ENCODE data around the gene SORCS2. TPM values are rescaled to one million over a fixed set of nuclear protein-coding genes. Genes with fewer than 3 reads are reported as not detected.

Gene SORCS2
- total RNA-seq, 5 donors from 2014 or later (not counting 1 experiment from before 2014, with no cell fraction given), result 0.22 TPM; not detected in 4

GRCh38 chr4:7763106-7763505 is 570.8 kb downstream of the SORCS2 start:
- Mint-ChIP-seq H3K27ac (no peak overlapping the region), H3K27me3 (no peaks in the 10 kb centered on the region), H3K4me3 (no peak overlapping the region), H3K9me3 (no peaks in the 10 kb centered on the region), H3K4me1 (peaks cover 12 to 31% (median 30%) of the 10 kb centered on the region in 3 donors), H3K36me3 (peaks cover 15% of the 10 kb centered on the region)
- ChIA-PET POLR2A (no interaction called here), CTCF (interaction anchor here in 1 of 2 donors (0.6 kb wide), 1 partner anchor 1175 kb away, joined by 13 read pairs; no protein-coding TSS in a partner anchor)
- no peaks in the 10 kb centered on the region for H3K9me3 ChIP-seq
- no peak overlapping the region for H3K27ac ChIP-seq (ENCODE audit: low read length)
- no peak overlapping the region for H3K4me3 ChIP-seq (ENCODE audit: control insufficient read depth in 1 of 2, extremely low read depth in 1 of 2, low read length in 1 of 2)
- H3K4me1 ChIP-seq (ENCODE audit: control insufficient read depth in 1 of 2, extremely low read depth in 1 of 2, insufficient read depth in 2 of 2, low read length in 2 of 2), result peaks cover 16 to 39% of the 10 kb centered on the region in 2 experiments
- DNase-seq (no peak), ATAC-seq (replicated peaks in 1 of 4) (no peak)
- peaks cover 0 to 17% of the 10 kb centered on the region in 2 donors for H3K36me3 ChIP-seq (ENCODE audit: control insufficient read depth in 2 of 2, extremely low read depth in 1 of 2, insufficient read depth in 1 of 2, low read length in 1 of 2)
- WGBS (ENCODE audit: insufficient coverage), result 90% methylated on average over 13 of the region's 16 CpGs
- H3K27me3 ChIP-seq (replicated peaks in 1 of 2; ENCODE audit: control insufficient read depth in 2 of 2, extremely low read depth in 1 of 2, insufficient read depth in 2 of 2, low read length in 1 of 2), result no peaks in the 10 kb centered on the region

GRCh38 chr4:7763788-7764187 is 571.5 kb downstream of the SORCS2 start:
- Mint-ChIP-seq H3K9me3 (no peaks in the 10 kb centered on the region), H3K27ac (no peak overlapping the region), H3K27me3 (no peaks in the 10 kb centered on the region), H3K4me1 (peaks cover 12 to 25% (median 24%) of the 10 kb centered on the region in 3 donors), H3K4me3 (no peak overlapping the region), H3K36me3 (peaks cover 20% of the 10 kb centered on the region)
- DNase-seq, result no peak
- Histone ChIP-seq H3K4me1 (ENCODE audit: control insufficient read depth in 1 of 2, extremely low read depth in 1 of 2, insufficient read depth in 2 of 2, low read length in 2 of 2) (peaks cover 10 to 33% of the 10 kb centered on the region in 2 experiments), H3K27me3 (replicated peaks in 1 of 2; ENCODE audit: control insufficient read depth in 2 of 2, extremely low read depth in 1 of 2, insufficient read depth in 2 of 2, low read length in 1 of 2) (no peaks in the 10 kb centered on the region), H3K4me3 (ENCODE audit: control insufficient read depth in 1 of 2, extremely low read depth in 1 of 2, low read length in 1 of 2) (no peak overlapping the region), H3K36me3 (ENCODE audit: control insufficient read depth in 2 of 2, extremely low read depth in 1 of 2, insufficient read depth in 1 of 2, low read length in 1 of 2) (peaks cover 0 to 23% of the 10 kb centered on the region in 2 donors), H3K27ac (ENCODE audit: low read length) (no peak overlapping the region), H3K9me3 (no peaks in the 10 kb centered on the region)
- ChIA-PET POLR2A (no interaction called here), CTCF (no interaction called here)
- ATAC-seq (replicated peaks in 1 of 4), result no peak
- WGBS (ENCODE audit: insufficient coverage), result 88% methylated on average over 8 of the region's 10 CpGs

GRCh38 chr4:7764466-7764865 is 572.1 kb downstream of the SORCS2 start:
- no peaks in the 10 kb centered on the region for H3K9me3 Mint-ChIP-seq
- H3K4me1 ChIP-seq (ENCODE audit: control insufficient read depth in 1 of 2, extremely low read depth in 1 of 2, insufficient read depth in 2 of 2, low read length in 2 of 2), result peaks cover 9 to 32% of the 10 kb centered on the region in 2 experiments
- no peaks in the 10 kb centered on the region for H3K9me3 ChIP-seq
- H3K27me3 Mint-ChIP-seq, result no peaks in the 10 kb centered on the region
- H3K36me3 ChIP-seq (ENCODE audit: control insufficient read depth in 2 of 2, extremely low read depth in 1 of 2, insufficient read depth in 1 of 2, low read length in 1 of 2), result peaks cover 0 to 29% of the 10 kb centered on the region in 2 donors
- H3K27ac Mint-ChIP-seq, result no peak overlapping the region
- H3K27ac ChIP-seq (ENCODE audit: low read length), result no peak overlapping the region
- ATAC-seq (replicated peaks in 1 of 4) (no peak), DNase-seq (no peak)
- no peaks in the 10 kb centered on the region for H3K27me3 ChIP-seq (replicated peaks in 1 of 2; ENCODE audit: control insufficient read depth in 2 of 2, extremely low read depth in 1 of 2, insufficient read depth in 2 of 2, low read length in 1 of 2)
- peaks cover 23% of the 10 kb centered on the region for H3K36me3 Mint-ChIP-seq
- H3K4me1 Mint-ChIP-seq, result peaks cover 7 to 20% (median 19%) of the 10 kb centered on the region in 3 donors
- no peak overlapping the region for H3K4me3 Mint-ChIP-seq
- WGBS (ENCODE audit: insufficient coverage), result 100% methylated on average over 3 of the region's 5 CpGs
- CTCF ChIA-PET, result no interaction called here
- POLR2A ChIA-PET, result no interaction called here
- no peak overlapping the region for H3K4me3 ChIP-seq (ENCODE audit: control insufficient read depth in 1 of 2, extremely low read depth in 1 of 2, low read length in 1 of 2)

GRCh38 chr4:7765666-7766065 is 573.3 kb downstream of the SORCS2 start:
- no peak for ATAC-seq (replicated peaks in 1 of 4)
- no peak for DNase-seq
- H3K4me3 Mint-ChIP-seq, result no peak overlapping the region
- no peak overlapping the region for H3K27ac Mint-ChIP-seq
- CTCF ChIA-PET, result no interaction called here
- Histone ChIP-seq H3K27me3 (replicated peaks in 1 of 2; ENCODE audit: control insufficient read depth in 2 of 2, extremely low read depth in 1 of 2, insufficient read depth in 2 of 2, low read length in 1 of 2) (no peaks in the 10 kb centered on the region), H3K4me3 (ENCODE audit: control insufficient read depth in 1 of 2, extremely low read depth in 1 of 2, low read length in 1 of 2) (no peak overlapping the region), H3K4me1 (ENCODE audit: control insufficient read depth in 1 of 2, extremely low read depth in 1 of 2, insufficient read depth in 2 of 2, low read length in 2 of 2) (peaks cover 1 to 28% of the 10 kb centered on the region in 2 experiments), H3K27ac (ENCODE audit: low read length) (no peak overlapping the region), H3K36me3 (ENCODE audit: control insufficient read depth in 2 of 2, extremely low read depth in 1 of 2, insufficient read depth in 1 of 2, low read length in 1 of 2) (peaks cover 0 to 28% of the 10 kb centered on the region in 2 donors), H3K9me3 (no peaks in the 10 kb centered on the region)
- H3K27me3 Mint-ChIP-seq, result no peaks in the 10 kb centered on the region
- H3K4me1 Mint-ChIP-seq, result peaks cover 13 to 21% (median 17%) of the 10 kb centered on the region in 3 donors
- WGBS (ENCODE audit: insufficient coverage), result 86% methylated on average over 10 of the region's 12 CpGs
- no peaks in the 10 kb centered on the region for H3K9me3 Mint-ChIP-seq
- POLR2A ChIA-PET, result no interaction called here
- peaks cover 32% of the 10 kb centered on the region for H3K36me3 Mint-ChIP-seq

GRCh38 chr4:7766086-7766485 is 573.7 kb downstream of the SORCS2 start:
- ChIA-PET CTCF (no interaction called here), POLR2A (no interaction called here)
- DNase-seq (no peak), ATAC-seq (replicated peaks in 1 of 4) (no peak)
- no peak overlapping the region for H3K27ac Mint-ChIP-seq
- Histone ChIP-seq H3K4me1 (ENCODE audit: control insufficient read depth in 1 of 2, extremely low read depth in 1 of 2, insufficient read depth in 2 of 2, low read length in 2 of 2) (peaks cover 4 to 28% of the 10 kb centered on the region in 2 experiments), H3K4me3 (ENCODE audit: control insufficient read depth in 1 of 2, extremely low read depth in 1 of 2, low read length in 1 of 2) (no peak overlapping the region), H3K27me3 (replicated peaks in 1 of 2; ENCODE audit: control insufficient read depth in 2 of 2, extremely low read depth in 1 of 2, insufficient read depth in 2 of 2, low read length in 1 of 2) (no peaks in the 10 kb centered on the region), H3K9me3 (no peaks in the 10 kb centered on the region), H3K27ac (ENCODE audit: low read length) (no peak overlapping the region), H3K36me3 (ENCODE audit: control insufficient read depth in 2 of 2, extremely low read depth in 1 of 2, insufficient read depth in 1 of 2, low read length in 1 of 2) (peaks cover 0 to 26% of the 10 kb centered on the region in 2 donors)
- H3K36me3 Mint-ChIP-seq, result peaks cover 35% of the 10 kb centered on the region
- no peak overlapping the region for H3K4me3 Mint-ChIP-seq
- WGBS (ENCODE audit: insufficient coverage), result 94% methylated on average over 8 of the region's 11 CpGs
- no peaks in the 10 kb centered on the region for H3K27me3 Mint-ChIP-seq
- peaks cover 17 to 25% (median 21%) of the 10 kb centered on the region in 3 donors for H3K4me1 Mint-ChIP-seq
- H3K9me3 Mint-ChIP-seq, result no peaks in the 10 kb centered on the region

- Mint-ChIP-seq H3K4me3 (no peak overlapping the region), H3K27ac (no peak overlapping the region), H3K4me1 (peaks cover 21 to 24% (median 21%) of the 10 kb centered on the region in 3 donors), H3K27me3 (no peaks in the 10 kb centered on the region), H3K36me3 (peaks cover 35% of the 10 kb centered on the region), H3K9me3 (no peaks in the 10 kb centered on the region)
- no peaks in the 10 kb centered on the region for H3K9me3 ChIP-seq
- DNase-seq, result no peak
- H3K36me3 ChIP-seq (ENCODE audit: control insufficient read depth in 2 of 2, extremely low read depth in 1 of 2, insufficient read depth in 1 of 2, low read length in 1 of 2), result peaks cover 0 to 26% of the 10 kb centered on the region in 2 donors
- no peak for ATAC-seq (replicated peaks in 1 of 4)
- WGBS (ENCODE audit: insufficient coverage), result 86% methylated on average over 22 of the region's 23 CpGs
- H3K4me1 ChIP-seq (ENCODE audit: control insufficient read depth in 1 of 2, extremely low read depth in 1 of 2, insufficient read depth in 2 of 2, low read length in 2 of 2), result peaks cover 7 to 28% of the 10 kb centered on the region in 2 experiments
- no peak overlapping the region for H3K27ac ChIP-seq (ENCODE audit: low read length)
- no peaks in the 10 kb centered on the region for H3K27me3 ChIP-seq (replicated peaks in 1 of 2; ENCODE audit: control insufficient read depth in 2 of 2, extremely low read depth in 1 of 2, insufficient read depth in 2 of 2, low read length in 1 of 2)
- POLR2A ChIA-PET, result no interaction called here
- CTCF ChIA-PET, result interaction anchor here in 1 of 2 donors (1.8 kb wide), 1 partner anchor 36 kb away, joined by 8 read pairs; no protein-coding TSS in a partner anchor
- no peak overlapping the region for H3K4me3 ChIP-seq (ENCODE audit: control insufficient read depth in 1 of 2, extremely low read depth in 1 of 2, low read length in 1 of 2)
Observed at GRCh38 chr4:7766661-7767345, 574.5 kb downstream of the SORCS2 start.
